ENCODE results near the gene MLST8. TPM values are rescaled to one million over a fixed set of nuclear protein-coding genes. Genes with fewer than 3 reads are reported as not detected.

Gene MLST8
- polyA plus RNA-seq, 1 donor (not counting 4 experiments of a cell fraction or from before 2014, with no cell fraction given), result 35.7 TPM

GRCh38 chr16:2208772-2209171, 3.5 kb downstream of the MLST8 start:
- H3K9me1 ChIP-seq (ENCODE audit: control insufficient read depth, extremely low read depth, insufficient read depth, low read length), result no peaks in the 10 kb centered on the region
- FAIRE-seq (no peak), DNase-seq (ENCODE audit: low read depth, low spot score) (no peak)
- H3K79me2 ChIP-seq (ENCODE audit: control insufficient read depth, insufficient read depth, low read length), result peaks cover 19% of the 10 kb centered on the region
- no peak overlapping the region for H3K9ac ChIP-seq (ENCODE audit: control insufficient read depth, extremely low read depth, insufficient read depth, low read length)
- dilution Hi-C loops (cut with MboI; ENCODE audit: extremely low pct_ligation_motif_present, low sequenced_read_pairs), result no loop called here
- H4K20me1 ChIP-seq (ENCODE audit: control insufficient read depth, extremely low read depth, insufficient read depth, low read length), result no peaks in the 10 kb centered on the region
- no peak overlapping the region for H3K27ac ChIP-seq (ENCODE audit: control insufficient read depth, insufficient read depth, low read length)
- H3K4me2 ChIP-seq (ENCODE audit: control insufficient read depth, extremely low read depth, insufficient read depth, low read depth, low read length), result no peak overlapping the region
- H3K4me1 ChIP-seq (ENCODE audit: control insufficient read depth, extremely low read depth, insufficient read depth, low read length), result peaks cover 23% of the 10 kb centered on the region
- no peak overlapping the region for H2AFZ ChIP-seq (ENCODE audit: control insufficient read depth, low read length)
- peaks cover 12 to 26% of the 10 kb centered on the region in 2 experiments for H3K36me3 ChIP-seq (ENCODE audit: control insufficient read depth in 2 of 2, extremely low read depth in 1 of 2, insufficient read depth in 2 of 2, low read length in 2 of 2)
- no peak overlapping the region for H3K4me3 ChIP-seq (ENCODE audit: control insufficient read depth in 2 of 3, extremely low read depth in 1 of 3, insufficient read depth in 2 of 3, low read depth in 1 of 3, low read length in 3 of 3)
- no peaks in the 10 kb centered on the region for H3K9me3 ChIP-seq (ENCODE audit: control insufficient read depth, low read depth, low read length)
- no peak for TF ChIP-seq CTCF (optimal IDR thresholded peaks at IDR 0.05 in 1 of 3, IDR thresholded peaks at IDR 0.05 in 1 of 3, conservative IDR thresholded peaks at IDR 0.05 in 1 of 3; ENCODE audit: extremely low read depth in 1 of 3, insufficient read depth in 2 of 3, low read length in 3 of 3)
- TF ChIP-seq EZH2 (IDR thresholded peaks at IDR 0.05; ENCODE audit: low read length), result no peak
- no peaks in the 10 kb centered on the region for H3K27me3 ChIP-seq (ENCODE audit: control insufficient read depth, extremely low read depth, insufficient read depth, low read length)

DNA sequence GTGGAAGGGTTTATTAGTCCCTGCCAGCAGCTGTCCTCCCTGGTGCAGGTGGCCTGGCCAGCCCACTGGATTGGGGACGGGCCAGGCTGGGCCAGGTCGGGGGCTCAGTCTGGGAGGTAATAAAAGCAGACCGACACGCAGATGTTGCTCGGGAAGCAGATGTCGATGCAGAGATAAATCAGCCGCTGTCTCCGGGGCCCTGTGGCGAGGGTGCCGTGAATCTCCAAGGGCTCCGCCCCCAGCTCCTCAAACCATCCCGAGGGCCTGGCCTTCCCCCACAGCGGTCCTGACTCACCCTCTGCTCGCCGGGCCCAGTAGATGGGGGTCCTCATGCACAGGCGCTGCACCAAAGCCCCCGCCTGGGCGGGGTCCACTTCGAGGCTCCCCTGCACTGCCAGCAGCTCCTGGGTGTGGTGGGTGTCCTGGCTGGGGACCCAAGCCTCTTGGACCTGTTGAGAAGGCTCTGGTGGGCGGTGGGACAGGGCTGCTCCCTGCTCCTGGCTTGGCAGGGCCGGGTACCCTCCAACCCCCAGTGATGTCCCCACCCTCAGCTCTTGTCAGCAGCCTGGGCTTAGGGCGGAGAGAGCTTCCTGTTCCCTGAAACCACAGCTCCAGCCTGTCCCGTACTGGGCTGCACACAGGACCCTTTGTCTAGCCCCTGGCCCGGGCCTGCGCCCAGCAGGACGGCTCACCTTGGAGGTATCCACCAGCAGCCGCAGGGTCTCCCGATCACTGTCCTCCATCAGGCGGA, 4.2 kb downstream of the MLST8 start:
- Histone ChIP-seq H3K9ac (ENCODE audit: control insufficient read depth, extremely low read depth, insufficient read depth, low read length) (no peak overlapping the region), H3K36me3 (ENCODE audit: control insufficient read depth in 2 of 2, extremely low read depth in 1 of 2, insufficient read depth in 2 of 2, low read length in 2 of 2) (peaks cover 12 to 26% of the 10 kb centered on the region in 2 experiments), H3K27ac (ENCODE audit: control insufficient read depth, insufficient read depth, low read length) (no peak overlapping the region), H3K27me3 (ENCODE audit: control insufficient read depth, extremely low read depth, insufficient read depth, low read length) (no peaks in the 10 kb centered on the region), H3K4me1 (ENCODE audit: control insufficient read depth, extremely low read depth, insufficient read depth, low read length) (peaks cover 23% of the 10 kb centered on the region), H4K20me1 (ENCODE audit: control insufficient read depth, extremely low read depth, insufficient read depth, low read length) (no peaks in the 10 kb centered on the region), H3K9me3 (ENCODE audit: control insufficient read depth, low read depth, low read length) (no peaks in the 10 kb centered on the region), H3K4me2 (ENCODE audit: control insufficient read depth, extremely low read depth, insufficient read depth, low read depth, low read length) (no peak overlapping the region), H3K79me2 (ENCODE audit: control insufficient read depth, insufficient read depth, low read length) (peaks cover 26% of the 10 kb centered on the region), H3K9me1 (ENCODE audit: control insufficient read depth, extremely low read depth, insufficient read depth, low read length) (no peaks in the 10 kb centered on the region), H2AFZ (ENCODE audit: control insufficient read depth, low read length) (no peak overlapping the region), H3K4me3 (ENCODE audit: control insufficient read depth in 2 of 3, extremely low read depth in 1 of 3, insufficient read depth in 2 of 3, low read depth in 1 of 3, low read length in 3 of 3) (no peak overlapping the region)
- FAIRE-seq (no peak), DNase-seq (ENCODE audit: low read depth, low spot score) (no peak)
- TF ChIP-seq CTCF (optimal IDR thresholded peaks at IDR 0.05 in 1 of 3, IDR thresholded peaks at IDR 0.05 in 1 of 3, conservative IDR thresholded peaks at IDR 0.05 in 1 of 3; ENCODE audit: extremely low read depth in 1 of 3, insufficient read depth in 2 of 3, low read length in 3 of 3) (no peak), EZH2 (IDR thresholded peaks at IDR 0.05; ENCODE audit: low read length) (no peak)
- dilution Hi-C loops (cut with MboI; ENCODE audit: extremely low pct_ligation_motif_present, low sequenced_read_pairs), result no loop called here

Measured in keratinocyte (primary cell).